ENCODE results near the gene CSF1.

CSF1 gene

DNA sequence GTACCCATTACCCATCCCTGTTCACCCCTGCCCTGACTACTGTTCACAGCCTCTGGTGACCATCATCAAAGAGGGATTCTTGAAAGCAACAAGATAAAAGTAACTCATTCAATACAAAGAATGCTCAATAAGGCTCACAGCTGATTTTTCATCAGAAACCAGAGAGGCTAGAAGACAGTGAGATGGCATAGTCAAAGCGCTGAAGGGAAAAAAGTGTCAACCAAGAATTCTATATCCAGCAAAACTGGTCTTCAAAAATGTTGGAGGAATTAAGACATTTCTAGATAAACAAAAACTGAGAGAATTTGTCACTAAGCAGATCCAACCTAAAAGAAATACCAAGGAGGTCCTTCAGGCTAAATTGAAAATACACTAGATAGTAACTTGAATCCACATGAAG, 27.1 kb downstream of the CSF1 start:
- Histone ChIP-seq H3K4me3 (IDR thresholded peaks at IDR 0.05; ENCODE audit: insufficient read depth, low read depth, low read length) (no peak overlapping the region), H3K4me1 (ENCODE audit: low read depth, poor library complexity, severe bottlenecking) (peaks cover 3% of the 10 kb centered on the region), H3K9ac (no peak overlapping the region), H3K27me3 (ENCODE audit: insufficient read depth, low read depth) (no peaks in the 10 kb centered on the region), H3K4me2 (no peak overlapping the region), H3K36me3 (ENCODE audit: insufficient read depth) (no peaks in the 10 kb centered on the region), H4K20me1 (ENCODE audit: insufficient read depth) (no peaks in the 10 kb centered on the region), H3K27ac (no peak overlapping the region), H3K79me2 (ENCODE audit: insufficient read depth, low read depth) (no peaks in the 10 kb centered on the region), H2AFZ (ENCODE audit: low read depth) (no peak overlapping the region)
- TF ChIP-seq, protein P1, sequence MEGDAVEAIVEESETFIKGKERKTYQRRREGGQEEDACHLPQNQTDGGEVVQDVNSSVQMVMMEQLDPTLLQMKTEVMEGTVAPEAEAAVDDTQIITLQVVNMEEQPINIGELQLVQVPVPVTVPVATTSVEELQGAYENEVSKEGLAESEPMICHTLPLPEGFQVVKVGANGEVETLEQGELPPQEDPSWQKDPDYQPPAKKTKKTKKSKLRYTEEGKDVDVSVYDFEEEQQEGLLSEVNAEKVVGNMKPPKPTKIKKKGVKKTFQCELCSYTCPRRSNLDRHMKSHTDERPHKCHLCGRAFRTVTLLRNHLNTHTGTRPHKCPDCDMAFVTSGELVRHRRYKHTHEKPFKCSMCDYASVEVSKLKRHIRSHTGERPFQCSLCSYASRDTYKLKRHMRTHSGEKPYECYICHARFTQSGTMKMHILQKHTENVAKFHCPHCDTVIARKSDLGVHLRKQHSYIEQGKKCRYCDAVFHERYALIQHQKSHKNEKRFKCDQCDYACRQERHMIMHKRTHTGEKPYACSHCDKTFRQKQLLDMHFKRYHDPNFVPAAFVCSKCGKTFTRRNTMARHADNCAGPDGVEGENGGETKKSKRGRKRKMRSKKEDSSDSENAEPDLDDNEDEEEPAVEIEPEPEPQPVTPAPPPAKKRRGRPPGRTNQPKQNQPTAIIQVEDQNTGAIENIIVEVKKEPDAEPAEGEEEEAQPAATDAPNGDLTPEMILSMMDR (conservative IDR thresholded peaks at IDR 0.05; ENCODE audit: low read depth, low read length) = no peak

DNA sequence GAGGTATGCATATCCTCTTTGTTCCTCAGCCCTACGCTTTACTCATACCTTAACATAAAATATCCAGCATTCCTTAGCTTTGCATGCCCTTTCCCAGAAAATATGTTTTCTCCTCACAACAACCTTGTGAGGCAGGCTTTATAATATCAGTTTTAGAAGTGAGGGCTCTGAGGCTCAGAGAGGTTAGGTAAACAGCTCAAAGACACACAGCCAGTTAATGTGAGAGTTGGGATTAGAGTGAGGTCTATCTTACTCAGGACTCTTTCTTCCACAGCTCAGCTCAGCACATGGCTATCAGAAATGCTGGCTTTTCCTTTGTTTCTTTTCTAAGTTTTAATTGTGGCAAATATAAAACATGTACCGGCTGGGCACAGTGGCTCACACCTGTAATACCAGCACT, 27.9 kb downstream of the CSF1 start:
- H3K9ac ChIP-seq = no peak overlapping the region
- H3K4me3 ChIP-seq (IDR thresholded peaks at IDR 0.05; ENCODE audit: insufficient read depth, low read depth, low read length) = no peak overlapping the region
- peaks cover 3% of the 10 kb centered on the region for H3K4me1 ChIP-seq (ENCODE audit: low read depth, poor library complexity, severe bottlenecking)
- H2AFZ ChIP-seq (ENCODE audit: low read depth) = no peak overlapping the region
- no peak overlapping the region for H3K4me2 ChIP-seq
- H3K27me3 ChIP-seq (ENCODE audit: insufficient read depth, low read depth) = no peaks in the 10 kb centered on the region
- TF ChIP-seq, protein P1 (conservative IDR thresholded peaks at IDR 0.05; ENCODE audit: low read depth, low read length) = no peak
- no peaks in the 10 kb centered on the region for H4K20me1 ChIP-seq (ENCODE audit: insufficient read depth)
- no peaks in the 10 kb centered on the region for H3K36me3 ChIP-seq (ENCODE audit: insufficient read depth)
- no peaks in the 10 kb centered on the region for H3K79me2 ChIP-seq (ENCODE audit: insufficient read depth, low read depth)
- H3K27ac ChIP-seq = no peak overlapping the region

DNA sequence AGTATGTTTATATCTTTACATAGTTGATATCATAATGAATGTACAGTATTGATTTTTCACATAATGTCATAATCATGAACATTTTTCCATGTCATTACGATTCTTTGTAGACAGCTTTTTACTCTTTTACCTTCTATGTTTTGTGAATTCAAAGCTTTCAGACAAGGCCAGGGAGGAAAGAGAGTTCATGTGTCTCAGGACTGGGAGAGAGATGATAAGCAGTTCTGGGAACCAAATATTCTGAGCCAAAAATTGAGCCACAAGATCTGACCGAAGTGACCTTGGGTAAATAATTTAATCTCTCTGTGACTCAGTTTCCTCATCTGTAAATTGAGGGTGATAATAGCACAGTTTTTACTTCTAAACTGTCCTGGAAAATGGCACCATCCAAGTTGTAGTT, 31.8 kb downstream of the CSF1 start:
- Histone ChIP-seq H3K27me3 (ENCODE audit: insufficient read depth, low read depth) (no peaks in the 10 kb centered on the region), H2AFZ (ENCODE audit: low read depth) (no peak overlapping the region), H3K4me1 (ENCODE audit: low read depth, poor library complexity, severe bottlenecking) (no peaks in the 10 kb centered on the region), H3K4me2 (no peak overlapping the region), H3K36me3 (ENCODE audit: insufficient read depth) (no peaks in the 10 kb centered on the region), H3K79me2 (ENCODE audit: insufficient read depth, low read depth) (no peaks in the 10 kb centered on the region), H3K9ac (no peak overlapping the region), H4K20me1 (ENCODE audit: insufficient read depth) (no peaks in the 10 kb centered on the region), H3K4me3 (IDR thresholded peaks at IDR 0.05; ENCODE audit: insufficient read depth, low read depth, low read length) (no peak overlapping the region), H3K27ac (no peak overlapping the region)
- TF ChIP-seq, protein P1 (conservative IDR thresholded peaks at IDR 0.05; ENCODE audit: low read depth, low read length) = no peak

DNA sequence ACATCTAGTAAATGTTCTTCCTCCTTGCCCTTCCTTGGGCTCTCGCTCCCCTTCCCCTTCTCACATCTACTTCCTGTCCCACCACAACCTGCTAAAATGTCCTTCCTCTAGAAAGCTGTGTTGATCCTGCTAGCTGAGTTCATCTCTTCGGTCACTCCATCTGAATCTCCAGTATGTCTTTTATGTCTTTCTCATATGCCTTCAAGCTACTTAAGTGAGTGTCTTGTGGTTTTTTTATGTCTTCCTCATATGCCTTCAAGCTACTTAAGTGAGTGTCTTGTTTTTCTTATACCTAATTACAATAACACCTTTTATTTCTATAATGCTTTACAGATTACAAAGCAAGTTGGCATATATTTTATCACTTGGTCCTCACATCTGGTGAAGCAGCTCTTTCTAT, 33.9 kb downstream of the CSF1 start:
- Histone ChIP-seq H3K9ac (no peak overlapping the region), H2AFZ (ENCODE audit: low read depth) (no peak overlapping the region), H3K79me2 (ENCODE audit: insufficient read depth, low read depth) (no peaks in the 10 kb centered on the region), H3K4me2 (no peak overlapping the region), H3K27me3 (ENCODE audit: insufficient read depth, low read depth) (no peaks in the 10 kb centered on the region), H3K4me1 (ENCODE audit: low read depth, poor library complexity, severe bottlenecking) (no peaks in the 10 kb centered on the region), H3K27ac (no peak overlapping the region), H4K20me1 (ENCODE audit: insufficient read depth) (no peaks in the 10 kb centered on the region), H3K36me3 (ENCODE audit: insufficient read depth) (no peaks in the 10 kb centered on the region), H3K4me3 (IDR thresholded peaks at IDR 0.05; ENCODE audit: insufficient read depth, low read depth, low read length) (no peak overlapping the region)
- TF ChIP-seq, protein P1 (conservative IDR thresholded peaks at IDR 0.05; ENCODE audit: low read depth, low read length) = no peak

All from KMS-11 (cell line).